Measurements from ENCODE around the gene NAA15. TPM values are rescaled to one million over a fixed set of nuclear protein-coding genes. Genes with fewer than 3 reads are reported as not detected.

The NAA15 gene
- total RNA-seq, 1 donor from 2014 or later, result 35.1 TPM

DNA sequence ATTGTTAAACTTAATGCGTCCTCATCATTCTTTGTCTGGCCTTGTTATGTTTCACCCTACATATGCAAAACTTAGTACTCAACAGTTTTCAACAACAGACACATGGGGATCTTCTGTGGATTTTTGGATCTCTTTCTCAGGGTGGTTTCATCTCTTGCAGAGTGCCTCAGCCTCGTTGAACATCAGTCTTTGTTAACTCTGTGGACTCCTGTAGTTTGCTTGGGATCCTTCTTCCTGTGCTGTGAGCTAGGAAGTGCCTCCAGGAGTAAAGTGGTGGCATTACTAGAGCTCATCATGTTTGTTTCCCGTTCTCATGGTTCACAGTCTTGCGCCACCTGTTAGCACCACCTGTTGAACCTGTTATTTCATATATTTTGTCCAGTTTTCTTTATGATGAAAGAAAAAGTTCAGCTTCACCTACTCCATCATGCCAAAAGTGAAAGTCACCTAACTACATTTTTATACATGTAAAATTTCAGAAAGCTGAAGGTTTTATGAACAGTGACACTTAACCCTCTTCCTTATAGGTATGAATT lies 28.4 kb downstream of the NAA15 start:
- H3K4me3 Mint-ChIP-seq (ENCODE audit: unreplicated experiment), result no peak overlapping the region
- DNase-seq (ENCODE audit: extremely low spot score, unreplicated experiment), result no peak
- no peak overlapping the region for H3K27ac Mint-ChIP-seq (ENCODE audit: unreplicated experiment)
- TF ChIP-seq, protein P1, sequence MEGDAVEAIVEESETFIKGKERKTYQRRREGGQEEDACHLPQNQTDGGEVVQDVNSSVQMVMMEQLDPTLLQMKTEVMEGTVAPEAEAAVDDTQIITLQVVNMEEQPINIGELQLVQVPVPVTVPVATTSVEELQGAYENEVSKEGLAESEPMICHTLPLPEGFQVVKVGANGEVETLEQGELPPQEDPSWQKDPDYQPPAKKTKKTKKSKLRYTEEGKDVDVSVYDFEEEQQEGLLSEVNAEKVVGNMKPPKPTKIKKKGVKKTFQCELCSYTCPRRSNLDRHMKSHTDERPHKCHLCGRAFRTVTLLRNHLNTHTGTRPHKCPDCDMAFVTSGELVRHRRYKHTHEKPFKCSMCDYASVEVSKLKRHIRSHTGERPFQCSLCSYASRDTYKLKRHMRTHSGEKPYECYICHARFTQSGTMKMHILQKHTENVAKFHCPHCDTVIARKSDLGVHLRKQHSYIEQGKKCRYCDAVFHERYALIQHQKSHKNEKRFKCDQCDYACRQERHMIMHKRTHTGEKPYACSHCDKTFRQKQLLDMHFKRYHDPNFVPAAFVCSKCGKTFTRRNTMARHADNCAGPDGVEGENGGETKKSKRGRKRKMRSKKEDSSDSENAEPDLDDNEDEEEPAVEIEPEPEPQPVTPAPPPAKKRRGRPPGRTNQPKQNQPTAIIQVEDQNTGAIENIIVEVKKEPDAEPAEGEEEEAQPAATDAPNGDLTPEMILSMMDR (IDR thresholded peaks at IDR 0.05), result no peak
- peaks cover 15% of the 10 kb centered on the region for H3K36me3 Mint-ChIP-seq (ENCODE audit: unreplicated experiment)
- no peaks in the 10 kb centered on the region for H3K27me3 Mint-ChIP-seq (ENCODE audit: unreplicated experiment)
- peaks cover 11% of the 10 kb centered on the region for H3K9me3 Mint-ChIP-seq (ENCODE audit: unreplicated experiment)
- peaks cover 23% of the 10 kb centered on the region for H3K4me1 Mint-ChIP-seq (ENCODE audit: unreplicated experiment)

DNA sequence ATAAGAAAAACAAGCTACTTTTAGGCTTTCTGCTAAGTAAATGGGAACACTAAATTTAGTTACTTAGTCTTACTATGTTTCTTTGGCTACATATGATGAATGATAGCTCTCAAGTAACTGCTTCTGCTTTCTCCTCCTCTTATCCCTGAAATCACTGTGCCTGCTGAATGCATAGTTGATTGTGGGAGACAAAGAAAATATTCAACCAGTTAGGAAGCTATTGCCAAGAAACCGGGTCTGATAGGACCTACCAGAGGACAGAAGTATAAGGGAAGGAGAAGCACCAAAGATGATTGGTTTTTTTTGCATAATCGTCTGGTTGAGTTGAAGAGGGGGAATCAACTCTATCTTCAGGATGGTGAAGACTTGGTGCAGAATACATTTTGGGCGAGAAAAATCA lies 29.0 kb downstream of the NAA15 start:
- TF ChIP-seq, protein P1 (IDR thresholded peaks at IDR 0.05), result no peak
- H3K27me3 Mint-ChIP-seq (ENCODE audit: unreplicated experiment), result no peaks in the 10 kb centered on the region
- DNase-seq (ENCODE audit: extremely low spot score, unreplicated experiment), result no peak
- peaks cover 17% of the 10 kb centered on the region for H3K4me1 Mint-ChIP-seq (ENCODE audit: unreplicated experiment)
- no peak overlapping the region for H3K4me3 Mint-ChIP-seq (ENCODE audit: unreplicated experiment)
- H3K36me3 Mint-ChIP-seq (ENCODE audit: unreplicated experiment), result peaks cover 17% of the 10 kb centered on the region
- peak overlapping the region; percentile 32 for H3K27ac Mint-ChIP-seq (ENCODE audit: unreplicated experiment)
- peaks cover 11% of the 10 kb centered on the region for H3K9me3 Mint-ChIP-seq (ENCODE audit: unreplicated experiment)

- TF ChIP-seq, protein P1 (IDR thresholded peaks at IDR 0.05), result no peak
- DNase-seq (ENCODE audit: extremely low spot score, unreplicated experiment), result no peak
- H3K4me1 Mint-ChIP-seq (ENCODE audit: unreplicated experiment), result peaks cover 17% of the 10 kb centered on the region
- peaks cover 17% of the 10 kb centered on the region for H3K36me3 Mint-ChIP-seq (ENCODE audit: unreplicated experiment)
- H3K9me3 Mint-ChIP-seq (ENCODE audit: unreplicated experiment), result peaks cover 11% of the 10 kb centered on the region
- H3K27me3 Mint-ChIP-seq (ENCODE audit: unreplicated experiment), result no peaks in the 10 kb centered on the region
- H3K27ac Mint-ChIP-seq (ENCODE audit: unreplicated experiment), result no peak overlapping the region
- no peak overlapping the region for H3K4me3 Mint-ChIP-seq (ENCODE audit: unreplicated experiment)
These were observed 29.9 kb downstream of the NAA15 start for GRCh38 chr4:139331185-139331584.

DNA sequence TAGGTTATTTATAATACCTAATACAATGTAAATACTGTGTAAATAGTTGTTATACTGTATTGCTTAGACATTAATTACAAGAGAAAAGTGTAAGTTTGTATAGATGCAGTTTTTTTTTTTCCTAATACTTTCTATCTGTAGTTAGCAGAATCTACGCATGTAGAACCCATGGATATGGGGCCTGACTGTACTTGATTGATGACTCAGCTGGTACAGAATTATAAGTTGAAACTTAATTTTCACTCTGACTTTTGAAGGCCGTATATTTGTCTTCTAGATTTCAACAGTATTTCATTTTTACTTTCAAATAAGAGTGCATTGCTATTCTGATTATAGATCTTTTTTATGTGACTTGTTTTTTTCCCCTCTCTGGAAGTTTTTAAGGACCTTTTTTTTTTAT lies 31.7 kb downstream of the NAA15 start:
- Mint-ChIP-seq H3K27me3 (ENCODE audit: unreplicated experiment) (no peaks in the 10 kb centered on the region), H3K27ac (ENCODE audit: unreplicated experiment) (peak overlapping the region; percentile 37), H3K4me1 (ENCODE audit: unreplicated experiment) (peaks cover 17% of the 10 kb centered on the region), H3K4me3 (ENCODE audit: unreplicated experiment) (no peak overlapping the region), H3K9me3 (ENCODE audit: unreplicated experiment) (peaks cover 11% of the 10 kb centered on the region), H3K36me3 (ENCODE audit: unreplicated experiment) (peaks cover 21% of the 10 kb centered on the region)
- TF ChIP-seq, protein P1 (IDR thresholded peaks at IDR 0.05), result no peak
- no peak for DNase-seq (ENCODE audit: extremely low spot score, unreplicated experiment)

DNA sequence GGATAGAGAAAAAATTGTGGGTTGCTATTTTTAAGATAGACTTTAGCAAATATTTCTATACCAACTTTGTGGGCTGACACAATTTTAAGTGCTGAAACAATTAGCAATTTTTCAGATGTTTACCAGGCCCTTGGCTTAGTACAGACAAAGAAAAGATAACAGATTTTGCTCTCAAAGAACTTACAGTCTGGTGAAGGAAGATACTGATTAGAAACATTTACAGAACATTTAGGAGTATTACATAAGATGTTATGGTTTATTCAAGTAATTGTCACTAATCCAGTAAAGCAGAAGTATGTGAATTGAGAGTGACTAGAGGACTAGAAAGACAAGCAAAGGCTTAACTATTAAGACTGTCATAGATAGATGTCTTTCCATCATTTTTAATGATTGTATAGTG lies 36.3 kb downstream of the NAA15 start:
- DNase-seq (ENCODE audit: extremely low spot score, unreplicated experiment), result no peak
- Mint-ChIP-seq H3K4me1 (ENCODE audit: unreplicated experiment) (peaks cover 3% of the 10 kb centered on the region), H3K4me3 (ENCODE audit: unreplicated experiment) (no peak overlapping the region), H3K36me3 (ENCODE audit: unreplicated experiment) (peaks cover 22% of the 10 kb centered on the region), H3K27me3 (ENCODE audit: unreplicated experiment) (no peaks in the 10 kb centered on the region), H3K27ac (ENCODE audit: unreplicated experiment) (no peak overlapping the region), H3K9me3 (ENCODE audit: unreplicated experiment) (no peaks in the 10 kb centered on the region)
- TF ChIP-seq, protein P1 (IDR thresholded peaks at IDR 0.05), result no peak
